GM20431 (cell line): Measurements from ENCODE around the gene PEX6.

Source experiments
- in situ Hi-C: fragments of 300-500 bp; cut with MseI, MboI; formaldehyde crosslinking; loops from one replicate; pipeline ENCODE4 v1.15.0; 2020; ENCODE audit warnings: low sequenced_read_pairs; ENCODE audit not compliant: unreplicated experiment

The PEX6 gene

GRCh38 chr6:42938987-42939809, 39.8 kb downstream of the PEX6 start:
- in situ Hi-C loops = no loop called here

GRCh38 chr6:42938428-42938796, 40.6 kb downstream of the PEX6 start:
- in situ Hi-C loops = no loop called here

GRCh38 chr6:42937548-42938427, 41.2 kb downstream of the PEX6 start:
- in situ Hi-C loops = no loop called here

GRCh38 chr6:42936398-42936797, 42.6 kb downstream of the PEX6 start:
- in situ Hi-C loops = no loop called here

GRCh38 chr6:42935322-42935721, 43.7 kb downstream of the PEX6 start:
- in situ Hi-C loops = no loop called here

GRCh38 chr6:42933205-42933604, 45.8 kb downstream of the PEX6 start:
- in situ Hi-C loops = no loop called here

- in situ Hi-C loops = no loop called here
These were observed 46.6 kb downstream of the PEX6 start for GRCh38 chr6:42932412-42932811.

- in situ Hi-C loops = no loop called here
These were observed 49.1 kb downstream of the PEX6 start for GRCh38 chr6:42929821-42930360.

GRCh38 chr6:42928986-42929820, 49.8 kb downstream of the PEX6 start, which contains the start of gene CNPY3:
Gene CNPY3 (plus strand): TSS chr6:42929480. CDS start chr6:42929571, 91 bp downstream.
- in situ Hi-C loops = no loop called here

- in situ Hi-C loops = no loop called here
These were observed 53.6 kb downstream of the PEX6 start for GRCh38 chr6:42925248-42925857.

- in situ Hi-C loops = loop anchor here (25.0 kb wide), 1 partner anchor 214 kb away; no protein-coding TSS in a partner anchor
These were observed 55.3 kb downstream of the PEX6 start for GRCh38 chr6:42923666-42924065.

GRCh38 chr6:42921801-42922200, 57.2 kb downstream of the PEX6 start:
- in situ Hi-C loops = loop anchor here (25.0 kb wide), 1 partner anchor 216 kb away; no protein-coding TSS in a partner anchor

- in situ Hi-C loops = loop anchor here (25.0 kb wide), 1 partner anchor 221 kb away; no protein-coding TSS in a partner anchor
These were observed 62.7 kb downstream of the PEX6 start for GRCh38 chr6:42916288-42916687.

GRCh38 chr6:42915732-42916131, 63.2 kb downstream of the PEX6 start, which contains the start of gene PTCRA:
Gene PTCRA (plus strand): TSS chr6:42916053. CDS start chr6:42916070, 17 bp downstream.
- in situ Hi-C loops = loop anchor here (25.0 kb wide), 1 partner anchor 222 kb away; no protein-coding TSS in a partner anchor

GRCh38 chr6:42914546-42914945, 64.4 kb downstream of the PEX6 start:
- in situ Hi-C loops = loop anchor here (25.0 kb wide), 1 partner anchor 223 kb away; no protein-coding TSS in a partner anchor
